ENCODE measurements around the gene DIP2B. TPM values are rescaled to one million over a fixed set of nuclear protein-coding genes. Genes with fewer than 3 reads are reported as not detected.

Gene DIP2B
- total RNA-seq, 1 experiment from 2014 or later = 30.2 TPM

DNA sequence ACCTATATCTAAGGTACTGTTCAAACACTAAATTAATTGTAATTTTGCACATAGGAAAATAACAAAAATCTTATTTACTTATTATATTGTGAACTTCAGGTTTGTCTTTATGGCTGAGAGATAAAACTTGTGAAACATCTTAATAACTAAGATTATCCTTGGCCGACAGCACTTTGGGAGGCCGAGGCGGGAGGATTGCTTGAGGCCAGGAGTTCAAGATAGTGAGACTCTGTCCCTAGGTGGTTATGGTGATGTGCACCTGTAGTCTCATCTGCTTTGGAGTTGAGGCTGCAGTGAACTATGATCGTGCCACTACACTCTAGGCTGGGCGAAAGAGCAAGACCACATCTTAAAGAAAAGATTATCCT, 22.6 kb downstream of the DIP2B start:
- intact Hi-C loops (cut with micrococcal nuclease; ENCODE audit: unreplicated experiment) (no loop called here), in situ Hi-C loops (cut with HindIII; ENCODE audit: low pct_unique_long_range_greater_than_20kb, low sequenced_read_pairs) (no loop called here)
- Histone ChIP-seq H3K36me3 (ENCODE audit: control insufficient read depth, insufficient read depth, low read length) (no peaks in the 10 kb centered on the region), H3K27me3 (ENCODE audit: control insufficient read depth, insufficient read depth, low read length) (no peaks in the 10 kb centered on the region), H3K4me3 (ENCODE audit: low read depth in 2 of 2, low read length in 2 of 2) (no peak overlapping the region), H3K9me3 (ENCODE audit: control insufficient read depth, insufficient read depth, low read depth, low read length) (no peaks in the 10 kb centered on the region), H3K4me1 (ENCODE audit: control insufficient read depth, insufficient read depth, low read length) (peaks cover 8% of the 10 kb centered on the region), H3K27ac (ENCODE audit: low read length) (no peak overlapping the region)
- POLR2A ChIA-PET = no interaction called here
- TF ChIP-seq, protein P1, sequence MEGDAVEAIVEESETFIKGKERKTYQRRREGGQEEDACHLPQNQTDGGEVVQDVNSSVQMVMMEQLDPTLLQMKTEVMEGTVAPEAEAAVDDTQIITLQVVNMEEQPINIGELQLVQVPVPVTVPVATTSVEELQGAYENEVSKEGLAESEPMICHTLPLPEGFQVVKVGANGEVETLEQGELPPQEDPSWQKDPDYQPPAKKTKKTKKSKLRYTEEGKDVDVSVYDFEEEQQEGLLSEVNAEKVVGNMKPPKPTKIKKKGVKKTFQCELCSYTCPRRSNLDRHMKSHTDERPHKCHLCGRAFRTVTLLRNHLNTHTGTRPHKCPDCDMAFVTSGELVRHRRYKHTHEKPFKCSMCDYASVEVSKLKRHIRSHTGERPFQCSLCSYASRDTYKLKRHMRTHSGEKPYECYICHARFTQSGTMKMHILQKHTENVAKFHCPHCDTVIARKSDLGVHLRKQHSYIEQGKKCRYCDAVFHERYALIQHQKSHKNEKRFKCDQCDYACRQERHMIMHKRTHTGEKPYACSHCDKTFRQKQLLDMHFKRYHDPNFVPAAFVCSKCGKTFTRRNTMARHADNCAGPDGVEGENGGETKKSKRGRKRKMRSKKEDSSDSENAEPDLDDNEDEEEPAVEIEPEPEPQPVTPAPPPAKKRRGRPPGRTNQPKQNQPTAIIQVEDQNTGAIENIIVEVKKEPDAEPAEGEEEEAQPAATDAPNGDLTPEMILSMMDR (IDR thresholded peaks at IDR 0.05) = no peak
- TF ChIP-seq TCF7L2 (IDR thresholded peaks at IDR 0.05; ENCODE audit: low read depth, low read length) = no peak
- TF ChIP-seq POLR2AphosphoS5 (IDR thresholded peaks at IDR 0.05; ENCODE audit: low read depth, low read length) = no peak
- no peak for TF ChIP-seq SIN3A (IDR thresholded peaks at IDR 0.05; ENCODE audit: borderline replicate concordance, insufficient read depth, low read depth, low read length)
- TF ChIP-seq, protein P2, sequence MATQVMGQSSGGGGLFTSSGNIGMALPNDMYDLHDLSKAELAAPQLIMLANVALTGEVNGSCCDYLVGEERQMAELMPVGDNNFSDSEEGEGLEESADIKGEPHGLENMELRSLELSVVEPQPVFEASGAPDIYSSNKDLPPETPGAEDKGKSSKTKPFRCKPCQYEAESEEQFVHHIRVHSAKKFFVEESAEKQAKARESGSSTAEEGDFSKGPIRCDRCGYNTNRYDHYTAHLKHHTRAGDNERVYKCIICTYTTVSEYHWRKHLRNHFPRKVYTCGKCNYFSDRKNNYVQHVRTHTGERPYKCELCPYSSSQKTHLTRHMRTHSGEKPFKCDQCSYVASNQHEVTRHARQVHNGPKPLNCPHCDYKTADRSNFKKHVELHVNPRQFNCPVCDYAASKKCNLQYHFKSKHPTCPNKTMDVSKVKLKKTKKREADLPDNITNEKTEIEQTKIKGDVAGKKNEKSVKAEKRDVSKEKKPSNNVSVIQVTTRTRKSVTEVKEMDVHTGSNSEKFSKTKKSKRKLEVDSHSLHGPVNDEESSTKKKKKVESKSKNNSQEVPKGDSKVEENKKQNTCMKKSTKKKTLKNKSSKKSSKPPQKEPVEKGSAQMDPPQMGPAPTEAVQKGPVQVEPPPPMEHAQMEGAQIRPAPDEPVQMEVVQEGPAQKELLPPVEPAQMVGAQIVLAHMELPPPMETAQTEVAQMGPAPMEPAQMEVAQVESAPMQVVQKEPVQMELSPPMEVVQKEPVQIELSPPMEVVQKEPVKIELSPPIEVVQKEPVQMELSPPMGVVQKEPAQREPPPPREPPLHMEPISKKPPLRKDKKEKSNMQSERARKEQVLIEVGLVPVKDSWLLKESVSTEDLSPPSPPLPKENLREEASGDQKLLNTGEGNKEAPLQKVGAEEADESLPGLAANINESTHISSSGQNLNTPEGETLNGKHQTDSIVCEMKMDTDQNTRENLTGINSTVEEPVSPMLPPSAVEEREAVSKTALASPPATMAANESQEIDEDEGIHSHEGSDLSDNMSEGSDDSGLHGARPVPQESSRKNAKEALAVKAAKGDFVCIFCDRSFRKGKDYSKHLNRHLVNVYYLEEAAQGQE (IDR thresholded peaks at IDR 0.05; ENCODE audit: insufficient read depth in 1 of 2, low read depth in 2 of 2, low read length in 1 of 2) = no peak
- CTCF ChIA-PET = no interaction called here
- ATAC-seq (no peak), DNase-seq (ENCODE audit: low read depth, low spot score) (no peak)
- no TSS peak for BruUV-seq (replicated peaks)

DNA sequence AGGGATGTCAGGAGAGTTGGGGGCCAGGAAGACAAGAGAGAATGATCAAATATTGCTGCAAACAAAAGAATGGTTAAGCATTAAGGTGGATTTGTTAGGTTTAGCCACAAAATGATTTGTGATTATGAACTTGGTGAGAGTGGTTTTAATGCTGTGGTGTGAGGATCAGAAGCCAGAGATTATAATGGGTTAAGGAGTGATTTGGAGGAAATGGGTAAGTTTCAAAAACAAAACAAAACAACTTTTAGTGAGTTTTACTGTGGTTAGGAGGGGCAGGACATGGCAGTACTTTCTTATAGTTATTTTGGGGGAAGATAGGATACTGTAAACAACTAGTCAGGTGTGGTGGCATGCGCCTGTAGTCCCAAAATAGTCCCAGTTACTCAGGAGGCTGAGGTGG, 24.0 kb downstream of the DIP2B start:
- ATAC-seq (no peak), DNase-seq (ENCODE audit: low read depth, low spot score) (no peak)
- no peak overlapping the region for H3K4me3 ChIP-seq (ENCODE audit: low read depth in 2 of 2, low read length in 2 of 2)
- no TSS peak for BruUV-seq (replicated peaks)
- peaks cover 19% of the 10 kb centered on the region for H3K4me1 ChIP-seq (ENCODE audit: control insufficient read depth, insufficient read depth, low read length)
- no peaks in the 10 kb centered on the region for H3K36me3 ChIP-seq (ENCODE audit: control insufficient read depth, insufficient read depth, low read length)
- no peak overlapping the region for H3K27ac ChIP-seq (ENCODE audit: low read length)
- no peaks in the 10 kb centered on the region for H3K9me3 ChIP-seq (ENCODE audit: control insufficient read depth, insufficient read depth, low read depth, low read length)
- intact Hi-C loops (cut with micrococcal nuclease; ENCODE audit: unreplicated experiment) (no loop called here), in situ Hi-C loops (cut with HindIII; ENCODE audit: low pct_unique_long_range_greater_than_20kb, low sequenced_read_pairs) (no loop called here)
- H3K27me3 ChIP-seq (ENCODE audit: control insufficient read depth, insufficient read depth, low read length) = no peaks in the 10 kb centered on the region
- TF ChIP-seq, protein P1 (IDR thresholded peaks at IDR 0.05) = no peak
- no peak for TF ChIP-seq TCF7L2 (IDR thresholded peaks at IDR 0.05; ENCODE audit: low read depth, low read length)
- no peak for TF ChIP-seq POLR2AphosphoS5 (IDR thresholded peaks at IDR 0.05; ENCODE audit: low read depth, low read length)
- TF ChIP-seq, protein P2 (IDR thresholded peaks at IDR 0.05; ENCODE audit: insufficient read depth in 1 of 2, low read depth in 2 of 2, low read length in 1 of 2) = no peak
- TF ChIP-seq SIN3A (IDR thresholded peaks at IDR 0.05; ENCODE audit: borderline replicate concordance, insufficient read depth, low read depth, low read length) = no peak
- CTCF ChIA-PET = no interaction called here
- POLR2A ChIA-PET = no interaction called here

All from Panc1 (cell line).